HG03439 (cell line): ENCODE results near the gene CCDC71L.

Experiments used
- ATAC-seq: cut with Tn5 transposase; IDR thresholded peaks from one replicate; pipeline ENCODE4 v1.9.1; 2021; ENCODE audit warnings: mild to moderate bottlenecking, moderate library complexity; ENCODE audit not compliant: unreplicated experiment

The CCDC71L gene

GRCh38 chr7:106659166-106659962 lies 1.6 kb downstream of the CCDC71L start:
- ATAC-seq: no peak

- no peak for ATAC-seq
These were observed 2.4 kb downstream of the CCDC71L start for GRCh38 chr7:106658316-106659165.

- ATAC-seq: no peak
These were observed 3.6 kb downstream of the CCDC71L start for GRCh38 chr7:106657085-106657991.

- ATAC-seq: no peak
These were observed 5.1 kb downstream of the CCDC71L start for GRCh38 chr7:106655703-106656498.

GRCh38 chr7:106653488-106653887 lies 7.5 kb downstream of the CCDC71L start:
- no peak for ATAC-seq

- no peak for ATAC-seq
These were observed 8.0 kb downstream of the CCDC71L start for GRCh38 chr7:106652909-106653308.

GRCh38 chr7:106652092-106652491 lies 8.9 kb downstream of the CCDC71L start:
- ATAC-seq: no peak

- no peak for ATAC-seq
These were observed 14.7 kb downstream of the CCDC71L start for GRCh38 chr7:106646256-106646655.

- no peak for ATAC-seq
These were observed 16.0 kb downstream of the CCDC71L start for GRCh38 chr7:106644999-106645398.

GRCh38 chr7:106643216-106644000 lies 17.6 kb downstream of the CCDC71L start:
- no peak for ATAC-seq

- ATAC-seq: no peak
These were observed 19.5 kb downstream of the CCDC71L start for GRCh38 chr7:106641416-106641815.

GRCh38 chr7:106640368-106641141 lies 20.4 kb downstream of the CCDC71L start:
- ATAC-seq: no peak

- no peak for ATAC-seq
These were observed 21.3 kb downstream of the CCDC71L start for GRCh38 chr7:106639476-106640334.

GRCh38 chr7:106635411-106635810 lies 25.5 kb downstream of the CCDC71L start:
- no peak for ATAC-seq

GRCh38 chr7:106634958-106635357 lies 26.0 kb downstream of the CCDC71L start:
- ATAC-seq: no peak

GRCh38 chr7:106630648-106631047 lies 30.3 kb downstream of the CCDC71L start:
- no peak for ATAC-seq

GRCh38 chr7:106629516-106629915 lies 31.4 kb downstream of the CCDC71L start:
- no peak for ATAC-seq
